Stimulated activated CD8-positive, alpha-beta memory T cell treated with anti-CD3 and anti-CD28 coated beads, Interleukin-2, amount 100 ng/mL, for 48 hours (primary cell): ENCODE results near the gene BCAP31.
"Not testable (repeated sequence)": the region's sequence is repeated elsewhere in the genome, so short reads cannot be mapped to it uniquely, and the experiment has no call there.

ENCODE experiments used
- DNase-seq, 2 donors: peaks; one replicate each; pipeline ENCODE4 v3.0.0-alpha.2; 2020; ENCODE audit warnings: low read depth in 2 of 2

The BCAP31 gene

DNA sequence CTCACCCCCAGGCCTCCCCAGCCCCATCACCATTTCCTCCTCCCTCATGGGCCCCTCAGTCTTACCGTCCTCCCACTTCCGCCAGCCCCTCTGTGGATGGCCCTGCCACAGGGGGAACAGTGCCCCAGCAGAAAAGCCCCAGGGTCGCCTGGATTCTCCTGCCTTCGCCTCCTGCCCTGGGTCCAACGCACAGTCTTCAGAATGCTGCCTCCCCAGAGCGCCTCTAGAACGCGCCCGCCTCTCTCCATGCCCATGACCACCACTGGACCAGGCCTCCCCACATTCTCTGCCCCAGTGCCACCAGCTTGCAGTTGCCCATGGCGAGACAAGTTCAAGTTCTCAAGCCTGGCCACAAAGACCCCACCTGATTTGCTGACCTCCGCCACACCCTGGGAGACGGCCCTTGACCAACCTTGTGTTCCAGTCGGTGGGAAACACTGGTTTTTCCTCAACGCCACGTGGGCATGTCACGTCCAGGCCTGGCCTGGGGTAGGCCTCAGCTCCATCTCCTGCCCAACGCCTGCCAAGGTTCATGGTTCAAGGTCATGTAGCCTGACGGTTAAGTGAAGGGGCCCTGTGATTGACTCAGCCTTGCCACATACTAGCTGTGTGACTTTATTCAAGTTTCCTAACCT lies 39.2 kb upstream of the BCAP31 start:
- DNase-seq: no peak

- DNase-seq: no peak
These were observed 38.5 kb upstream of the BCAP31 start for GRCh38 chrX:153762626-153763173.

DNA sequence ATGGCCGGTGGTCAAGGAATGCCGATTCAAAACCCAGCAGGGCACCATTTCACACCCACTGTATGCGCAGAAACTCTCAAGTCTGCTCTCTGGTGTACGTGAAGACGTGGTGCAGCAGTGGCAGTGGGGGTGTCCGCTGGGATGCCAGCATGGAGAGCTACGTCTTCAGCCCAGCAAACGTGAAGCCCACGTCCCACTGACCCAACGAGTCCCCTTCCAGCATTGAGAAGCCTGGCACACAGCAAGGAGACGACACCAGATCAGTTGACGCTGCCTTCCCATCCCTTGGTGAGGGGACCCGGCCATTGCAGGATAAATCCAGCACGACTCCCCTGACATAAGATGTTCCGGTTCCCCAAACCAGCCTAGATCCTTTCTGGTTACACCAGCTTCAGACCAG lies 37.7 kb upstream of the BCAP31 start:
- DNase-seq: no peak

DNA sequence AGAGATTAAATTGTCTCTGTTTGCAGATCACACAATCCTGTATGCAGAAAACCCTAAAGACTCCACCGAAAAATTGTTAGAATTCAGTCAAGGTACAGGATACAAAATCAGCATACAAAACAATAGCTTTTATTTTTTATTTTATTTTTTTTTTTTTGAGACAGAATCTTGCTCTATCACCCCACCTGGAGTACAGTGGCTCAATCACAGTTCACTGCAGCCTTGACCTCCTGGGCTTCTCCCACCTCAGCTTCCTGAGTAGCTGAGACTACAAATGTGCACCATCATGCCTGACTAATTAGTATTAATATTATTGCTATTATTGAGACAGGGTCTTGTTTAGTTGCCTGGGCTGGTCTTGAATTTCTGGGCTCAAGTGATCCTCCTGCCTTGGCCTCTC lies 30.9 kb upstream of the BCAP31 start:
- no peak for DNase-seq

- DNase-seq: no peak
These were observed 26.1 kb upstream of the BCAP31 start for GRCh38 chrX:153750127-153750774.

GRCh38 chrX:153749017-153749416 lies 24.8 kb upstream of the BCAP31 start:
- not testable (repeated sequence) for DNase-seq

- DNase-seq: not testable (repeated sequence)
These were observed 22.8 kb upstream of the BCAP31 start for GRCh38 chrX:153746991-153747390.

DNA sequence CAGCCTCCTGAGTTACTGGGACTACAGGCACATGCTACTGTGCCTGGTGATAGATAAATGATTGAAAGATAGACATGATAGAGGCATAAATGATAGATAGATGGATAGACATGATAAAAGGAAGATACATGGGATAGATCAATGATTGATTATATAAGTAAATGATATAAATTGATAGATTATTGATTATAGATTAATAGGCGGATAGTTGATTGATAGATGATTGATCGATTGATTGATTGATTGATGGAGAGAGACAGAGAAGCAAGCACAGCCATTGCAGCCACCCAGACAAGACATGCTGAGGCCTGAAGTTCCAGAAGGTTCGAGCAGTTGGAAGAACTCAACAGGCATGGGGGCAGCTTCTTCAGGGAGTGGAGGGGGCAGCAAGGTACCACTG lies 22.2 kb upstream of the BCAP31 start:
- no peak for DNase-seq

GRCh38 chrX:153745067-153745433 lies 20.9 kb upstream of the BCAP31 start:
- DNase-seq: not testable (repeated sequence)

DNA sequence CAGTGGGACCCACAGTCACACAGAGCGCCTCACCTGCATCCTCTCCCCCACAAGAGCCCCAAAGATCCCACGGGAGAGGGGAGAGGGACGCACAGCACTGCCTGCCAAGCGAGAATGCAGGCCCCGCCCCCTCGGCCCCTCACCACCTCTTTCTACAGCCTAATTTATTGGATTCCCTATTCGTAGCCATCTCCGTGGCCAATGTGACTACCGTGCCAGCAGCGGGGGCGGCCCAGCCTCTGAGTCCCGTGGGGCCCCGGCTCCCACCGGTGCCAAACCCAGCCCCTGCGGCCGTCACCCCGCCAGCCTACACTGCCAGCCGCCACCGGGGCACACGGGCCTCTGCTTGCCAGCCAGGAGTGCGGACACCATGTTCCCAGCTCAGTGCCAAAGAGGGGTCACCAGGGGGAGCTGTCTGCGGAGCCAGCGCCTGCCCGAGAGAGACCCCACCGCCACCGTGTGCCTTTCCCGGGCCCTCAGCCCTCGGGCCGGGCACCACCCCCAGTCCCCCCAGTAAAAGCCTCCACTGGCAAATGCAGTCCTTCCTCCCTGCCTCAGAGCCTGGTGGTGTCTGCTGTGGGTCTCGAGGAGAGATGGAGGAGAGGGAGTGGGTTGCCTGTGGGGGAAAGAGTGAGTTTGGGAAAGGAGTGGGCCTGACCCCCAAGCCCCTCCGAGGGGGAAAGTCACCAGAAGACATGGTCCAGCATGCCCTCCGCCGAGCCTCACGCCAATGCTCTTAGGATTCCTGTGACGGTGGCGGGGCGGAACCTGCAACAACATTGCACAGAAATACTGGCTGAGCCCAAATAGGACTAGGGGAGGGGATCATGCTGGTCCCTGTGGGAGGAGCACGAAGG lies 20.3 kb upstream of the BCAP31 start:
- DNase-seq: no peak

DNA sequence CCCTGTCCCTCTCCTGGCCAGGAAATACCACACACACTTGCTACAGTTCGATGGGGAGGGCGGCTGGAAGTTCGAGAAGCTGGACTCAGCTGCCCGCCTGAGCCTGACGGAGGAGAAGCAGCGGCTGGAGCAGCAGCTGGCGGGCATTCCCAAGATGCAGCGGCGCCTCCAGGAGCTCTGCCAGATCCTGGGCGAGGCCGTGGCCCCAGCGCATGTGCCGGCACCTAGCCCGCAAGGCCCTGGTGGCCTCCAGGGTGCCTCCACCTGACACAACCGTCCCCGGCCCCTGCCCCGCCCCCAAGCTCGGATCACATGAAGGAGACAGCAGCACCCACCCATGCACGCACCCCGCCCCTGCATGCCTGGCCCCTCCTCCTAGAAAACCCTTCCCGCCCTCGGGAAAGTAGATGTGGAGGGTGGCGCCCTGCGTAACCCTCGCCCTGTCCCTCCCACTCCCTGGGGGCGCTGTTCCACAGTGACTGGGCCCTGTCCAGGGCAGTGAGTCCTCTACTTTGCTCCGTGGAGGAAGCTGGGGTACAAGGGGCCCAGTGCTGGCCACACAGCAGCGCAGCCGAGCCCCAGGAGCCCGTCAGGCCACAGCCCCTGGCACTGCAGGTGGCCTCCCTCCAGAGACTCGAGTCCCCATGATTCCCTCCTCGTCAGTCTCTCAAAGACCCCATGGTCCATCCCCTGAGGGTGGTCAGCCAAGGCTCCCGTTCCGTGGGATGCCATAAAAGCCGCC lies 19.5 kb upstream of the BCAP31 start:
- not testable (repeated sequence) for DNase-seq

GRCh38 chrX:153742796-153743467 lies 18.7 kb upstream of the BCAP31 start:
- not testable (repeated sequence) for DNase-seq

GRCh38 chrX:153742111-153742510 lies 17.9 kb upstream of the BCAP31 start:
- DNase-seq: not testable (repeated sequence)

- no peak for DNase-seq
These were observed 17.3 kb upstream of the BCAP31 start for GRCh38 chrX:153741446-153741845.

DNA sequence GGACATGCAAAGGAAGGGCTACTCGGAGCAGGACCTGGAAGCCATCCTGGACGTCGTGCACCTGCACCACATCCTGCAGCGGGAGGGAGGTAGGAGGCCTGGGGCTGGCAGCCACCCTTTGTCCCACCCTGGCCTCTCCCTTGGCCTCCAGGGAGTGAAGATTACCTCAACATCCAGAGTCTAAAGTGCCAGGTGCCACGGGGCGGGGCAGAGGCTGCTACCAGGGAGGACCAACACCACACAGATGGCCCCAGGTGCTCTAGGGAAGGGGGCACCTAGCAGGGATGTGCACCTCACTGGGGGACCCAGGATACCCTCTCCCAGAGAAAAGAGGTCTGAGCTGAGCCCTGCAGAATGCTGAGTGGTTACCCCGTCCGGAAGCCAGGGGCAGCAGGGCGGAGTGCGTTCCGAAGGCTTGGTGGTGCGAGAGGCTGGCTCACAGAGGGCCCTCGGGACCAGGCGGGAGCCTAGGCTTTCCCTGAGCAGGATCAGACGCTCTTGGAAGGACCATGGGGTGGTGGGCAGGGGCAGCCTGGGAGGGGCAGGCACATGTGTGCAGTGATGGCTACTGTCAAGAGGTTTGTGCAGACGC lies 16.5 kb upstream of the BCAP31 start:
- no peak for DNase-seq

GRCh38 chrX:153739754-153740486 lies 15.7 kb upstream of the BCAP31 start:
- no peak for DNase-seq

- DNase-seq: no peak
These were observed 13.9 kb upstream of the BCAP31 start for GRCh38 chrX:153738056-153738605.

DNA sequence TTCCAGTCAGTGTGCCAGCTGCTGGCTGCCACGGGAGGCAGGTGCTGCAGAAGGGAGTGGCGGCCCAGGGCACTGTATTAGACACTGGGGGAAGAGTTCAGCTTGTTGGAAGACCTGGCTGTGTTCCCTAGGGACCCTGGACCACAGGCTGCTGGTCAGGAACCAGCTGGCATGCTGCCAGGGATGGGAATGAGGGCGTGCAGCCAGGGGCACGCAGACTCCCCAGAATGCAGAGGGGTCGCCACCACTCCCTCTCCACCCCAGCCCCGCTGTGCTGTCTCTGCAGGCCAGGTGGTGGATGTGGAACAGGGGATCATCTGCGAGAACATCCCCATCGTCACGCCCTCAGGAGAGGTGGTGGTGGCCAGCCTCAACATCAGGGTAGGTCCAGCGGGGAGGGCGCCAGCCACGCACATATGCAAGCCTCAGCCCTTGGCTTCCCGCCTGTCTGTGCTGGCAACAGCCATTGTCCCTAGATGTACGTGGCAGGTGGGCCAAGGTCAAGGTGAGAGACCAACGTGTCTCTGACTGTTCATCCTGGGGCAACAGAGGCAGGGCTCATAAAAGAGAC lies 12.8 kb upstream of the BCAP31 start:
- no peak for DNase-seq

- no peak for DNase-seq
These were observed 12.1 kb upstream of the BCAP31 start for GRCh38 chrX:153736071-153736820.
